ENCODE data around the gene CILP2.

Gene CILP2

DNA sequence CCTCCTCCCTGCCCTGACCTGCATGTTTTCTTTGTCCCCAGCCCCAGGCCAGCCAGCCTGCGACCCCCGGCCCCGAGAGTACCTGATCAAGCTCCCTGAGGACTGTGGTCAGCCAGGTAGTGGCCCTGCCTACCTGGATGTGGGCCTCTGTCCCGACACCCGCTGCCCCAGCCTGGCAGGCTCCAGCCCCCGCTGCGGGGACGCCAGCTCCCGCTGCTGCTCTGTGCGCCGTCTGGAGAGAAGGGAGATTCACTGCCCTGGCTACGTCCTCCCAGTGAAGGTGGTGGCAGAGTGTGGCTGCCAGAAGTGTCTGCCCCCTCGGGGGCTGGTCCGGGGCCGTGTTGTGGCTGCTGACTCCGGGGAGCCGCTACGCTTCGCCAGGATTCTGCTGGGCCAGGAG lies 5.6 kb downstream of the CILP2 start:
- no peak for DNase-seq (ENCODE audit: low read depth)

GRCh38 chr19:19544257-19544953 lies 6.3 kb downstream of the CILP2 start:
- DNase-seq (ENCODE audit: low read depth), result no peak

- DNase-seq (ENCODE audit: low read depth), result no peak
These were observed 7.0 kb downstream of the CILP2 start for GRCh38 chr19:19544954-19545591.

DNA sequence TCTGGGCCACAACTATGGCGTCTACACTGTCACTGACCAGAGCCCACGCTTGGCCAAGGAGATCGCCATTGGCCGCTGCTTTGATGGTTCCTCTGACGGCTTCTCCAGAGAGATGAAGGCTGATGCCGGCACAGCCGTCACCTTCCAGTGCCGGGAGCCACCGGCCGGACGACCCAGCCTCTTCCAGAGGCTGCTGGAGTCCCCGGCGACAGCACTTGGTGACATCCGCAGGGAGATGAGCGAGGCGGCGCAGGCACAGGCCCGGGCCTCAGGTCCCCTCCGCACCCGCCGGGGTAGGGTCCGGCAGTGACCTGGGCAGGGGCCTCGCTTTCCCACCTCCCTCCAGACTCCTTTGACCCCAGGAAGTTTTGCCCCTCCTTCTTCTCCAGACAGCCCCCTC lies 7.6 kb downstream of the CILP2 start:
- no peak for DNase-seq (ENCODE audit: low read depth)

- DNase-seq (ENCODE audit: low read depth), result no peak
These were observed 8.7 kb downstream of the CILP2 start for GRCh38 chr19:19546751-19547162.

GRCh38 chr19:19547674-19548336 lies 9.7 kb downstream of the CILP2 start:
- no peak for DNase-seq (ENCODE audit: low read depth)

DNA sequence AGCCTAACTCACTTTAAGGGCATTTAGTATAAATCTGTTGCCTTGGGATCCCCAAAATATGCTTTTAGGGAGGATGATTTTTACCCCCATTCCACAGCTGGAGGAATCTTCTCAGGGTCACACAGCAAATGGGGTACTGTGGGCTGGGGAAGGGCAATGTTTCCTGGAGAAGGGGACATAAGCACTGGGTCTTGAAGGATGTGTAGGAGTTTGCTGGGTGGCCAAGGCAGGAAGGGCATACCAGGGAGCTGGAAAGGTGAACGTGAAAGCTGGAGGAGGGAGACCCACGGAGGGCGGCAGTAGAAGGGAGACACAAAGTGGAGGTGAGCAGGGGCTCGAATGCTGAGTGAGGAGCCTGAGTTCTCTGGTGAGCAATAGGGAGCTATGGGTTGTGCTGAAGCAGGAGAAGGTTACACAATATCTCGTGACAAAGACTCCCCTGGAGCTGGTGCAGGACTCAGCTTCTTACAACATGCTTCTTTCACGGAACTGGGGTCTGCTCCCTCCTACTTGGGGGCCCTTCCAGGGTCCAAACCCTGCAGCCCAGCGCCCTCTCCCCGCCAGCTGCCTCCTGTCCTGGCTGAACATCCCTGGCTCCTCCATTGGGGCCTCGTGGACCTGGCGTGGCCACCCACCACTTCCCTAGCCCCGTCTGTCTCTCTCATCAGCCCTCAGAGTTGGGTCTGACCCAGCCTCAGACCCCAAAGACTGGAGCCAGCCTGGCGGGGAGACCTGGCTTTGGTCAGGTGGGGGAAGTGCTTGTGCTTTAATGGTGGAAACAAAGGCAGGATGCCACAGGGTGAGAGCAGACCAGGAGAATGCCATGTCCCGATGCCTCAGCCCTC lies 11.1 kb downstream of the CILP2 start:
- DNase-seq (ENCODE audit: low read depth), result no peak

- DNase-seq (ENCODE audit: low read depth), result no peak
These were observed 11.9 kb downstream of the CILP2 start for GRCh38 chr19:19549804-19550464.

GRCh38 chr19:19550485-19550929 lies 12.4 kb downstream of the CILP2 start:
- no peak for DNase-seq (ENCODE audit: low read depth)

- no peak for DNase-seq (ENCODE audit: low read depth)
These were observed 13.1 kb downstream of the CILP2 start for GRCh38 chr19:19550972-19551852.

GRCh38 chr19:19551853-19552192 lies 13.8 kb downstream of the CILP2 start:
- no peak for DNase-seq (ENCODE audit: low read depth)

GRCh38 chr19:19552798-19553197 lies 14.7 kb downstream of the CILP2 start:
- DNase-seq (ENCODE audit: low read depth), result no peak

- DNase-seq (ENCODE audit: low read depth), result no peak
These were observed 15.6 kb downstream of the CILP2 start for GRCh38 chr19:19553670-19554069.

- peak; percentile 41 for DNase-seq (ENCODE audit: low read depth)
These were observed 16.3 kb downstream of the CILP2 start for GRCh38 chr19:19554074-19555023.

DNA sequence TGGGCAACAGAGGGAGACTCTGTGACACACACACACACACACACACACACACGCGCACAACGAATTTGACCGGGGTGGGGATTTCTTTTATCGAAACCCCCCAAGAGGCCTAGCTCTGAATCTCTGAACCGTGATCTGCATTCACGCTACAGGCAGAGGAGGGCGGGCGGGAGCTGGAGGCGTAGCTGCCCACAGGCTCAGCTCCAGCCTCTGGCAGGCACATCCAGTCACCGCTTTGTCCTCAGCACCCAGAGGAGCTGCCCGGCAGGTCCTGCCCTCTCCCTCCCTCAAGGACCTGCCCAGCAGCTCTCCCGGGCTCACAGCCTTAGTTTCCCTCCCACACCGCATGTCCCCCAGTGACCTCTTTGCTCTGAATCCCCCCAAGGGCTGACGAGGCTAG lies 20.0 kb downstream of the CILP2 start:
- no peak for DNase-seq (ENCODE audit: low read depth)

- no peak for DNase-seq (ENCODE audit: low read depth)
These were observed 20.6 kb downstream of the CILP2 start for GRCh38 chr19:19558636-19559035.

GRCh38 chr19:19559931-19560330 lies 21.9 kb downstream of the CILP2 start:
- DNase-seq (ENCODE audit: low read depth), result no peak

DNA sequence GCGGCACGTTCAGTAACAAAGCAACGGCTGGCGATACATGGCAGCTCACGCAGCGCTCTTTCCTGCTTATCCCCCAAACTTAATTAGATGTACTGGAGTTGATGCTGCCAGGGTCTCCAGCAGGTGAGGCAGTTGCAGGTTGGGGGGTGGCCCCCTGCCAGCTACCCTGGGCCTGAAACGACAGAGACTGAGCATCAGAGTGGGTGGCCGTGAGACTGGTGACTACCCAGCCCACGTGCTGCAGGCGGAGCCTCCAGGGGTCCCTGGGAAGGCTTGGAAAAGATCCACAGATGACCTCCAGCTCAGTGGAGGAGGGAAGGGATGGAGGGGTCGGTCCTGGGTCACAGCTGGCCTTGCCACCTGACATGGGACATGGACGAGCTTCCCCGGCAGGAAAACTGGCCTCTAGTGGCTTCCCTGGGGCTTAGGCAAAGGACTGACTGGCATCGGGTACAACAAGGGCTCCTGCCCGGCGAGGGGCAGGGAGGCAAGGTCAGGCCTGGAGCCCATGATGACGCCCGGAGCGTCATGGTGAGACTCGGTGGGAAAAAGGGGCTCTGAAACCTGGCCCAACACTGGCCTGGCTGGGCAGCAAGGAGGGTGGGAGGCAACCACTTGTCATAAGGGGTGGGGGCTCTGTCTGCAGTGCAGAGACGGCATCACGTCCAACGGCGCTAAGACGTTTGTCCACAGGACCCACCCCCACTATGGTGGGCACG lies 24.0 kb downstream of the CILP2 start:
- no peak for DNase-seq (ENCODE audit: low read depth)

Measured in stimulated activated CD4-positive, alpha-beta T cell treated with anti-CD3 and anti-CD28 coated beads, Interleukin-2, amount 100 ng/mL, for 4 hours (primary cell).